Ishikawa (cell line): ENCODE data around the gene PRKCZ.

Source experiments
- CEBPB ChIP-seq: IDR thresholded peaks from 2 replicates; pipeline ENCODE4 v1.6.1; 2012
- CREB1 ChIP-seq: IDR thresholded peaks from 2 replicates; pipeline ENCODE4 v1.6.1; 2012; ENCODE audit warnings: low read depth
- EGR1 ChIP-seq: IDR thresholded peaks from 2 replicates; pipeline ENCODE4 v1.6.1; 2012
- FOXM1 ChIP-seq: IDR thresholded peaks from 2 replicates; pipeline ENCODE4 v1.6.1; 2012; ENCODE audit warnings: low read depth, borderline replicate concordance
- RAD21 ChIP-seq: IDR thresholded peaks from 2 replicates; pipeline ENCODE4 v1.6.1; 2012; ENCODE audit warnings: low read depth
- TAF1 ChIP-seq: IDR thresholded peaks from 2 replicates; pipeline ENCODE4 v1.6.1; 2012; ENCODE audit warnings: low read depth, mild to moderate bottlenecking
- TCF12 ChIP-seq: IDR thresholded peaks from 2 replicates; pipeline ENCODE4 v1.6.1; 2012; ENCODE audit warnings: low read depth
- TEAD4 ChIP-seq: IDR thresholded peaks from 2 replicates; pipeline ENCODE4 v1.6.1; 2012
- YY1 ChIP-seq: IDR thresholded peaks from 2 replicates; pipeline ENCODE4 v1.6.1; 2012; ENCODE audit warnings: low read depth
- ZBTB7A ChIP-seq: IDR thresholded peaks from 2 replicates; pipeline ENCODE4 v1.6.1; 2012; ENCODE audit warnings: low read depth
- TF ChIP-seq, protein P1 (sequence below): IDR thresholded peaks from 2 replicates; pipeline ENCODE4 v1.6.1; 2012
- TF ChIP-seq, protein P2 (sequence below): IDR thresholded peaks from 2 replicates; pipeline ENCODE4 v1.6.1; 2012
- TF ChIP-seq, protein P3 (sequence below): IDR thresholded peaks from 2 replicates; pipeline ENCODE4 v1.6.1; 2012; ENCODE audit warnings: low read depth, mild to moderate bottlenecking

DNA sequence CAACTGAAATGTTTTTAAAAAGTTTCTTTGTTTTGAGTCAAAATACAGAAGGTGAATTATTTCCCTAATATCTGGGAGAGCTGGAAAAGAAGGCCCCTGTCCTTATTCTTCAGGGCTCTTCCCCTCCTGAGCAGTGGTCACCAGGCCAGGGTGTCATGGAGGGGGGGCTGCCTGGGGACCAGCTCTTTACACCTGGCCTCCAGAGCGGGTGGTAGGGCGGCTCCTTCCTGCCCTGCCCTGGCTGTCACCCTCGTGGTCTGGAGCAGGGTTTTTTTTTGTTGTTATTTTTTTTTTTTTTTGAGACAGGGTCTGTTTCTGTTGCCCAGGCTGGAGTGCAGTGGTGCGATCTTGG is 184.5 kb downstream of the PRKCZ start:
- TF ChIP-seq FOXM1 (no peak), RAD21 (no peak), EGR1 (no peak), TEAD4 (no peak), CREB1 (no peak), YY1 (no peak), TCF12 (no peak), TAF1 (no peak), CEBPB (no peak), ZBTB7A (no peak)
- TF ChIP-seq, protein P1, sequence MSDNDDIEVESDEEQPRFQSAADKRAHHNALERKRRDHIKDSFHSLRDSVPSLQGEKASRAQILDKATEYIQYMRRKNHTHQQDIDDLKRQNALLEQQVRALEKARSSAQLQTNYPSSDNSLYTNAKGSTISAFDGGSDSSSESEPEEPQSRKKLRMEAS, result no peak
- TF ChIP-seq, protein P2, sequence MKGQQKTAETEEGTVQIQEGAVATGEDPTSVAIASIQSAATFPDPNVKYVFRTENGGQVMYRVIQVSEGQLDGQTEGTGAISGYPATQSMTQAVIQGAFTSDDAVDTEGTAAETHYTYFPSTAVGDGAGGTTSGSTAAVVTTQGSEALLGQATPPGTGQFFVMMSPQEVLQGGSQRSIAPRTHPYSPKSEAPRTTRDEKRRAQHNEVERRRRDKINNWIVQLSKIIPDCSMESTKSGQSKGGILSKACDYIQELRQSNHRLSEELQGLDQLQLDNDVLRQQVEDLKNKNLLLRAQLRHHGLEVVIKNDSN, result no peak
- TF ChIP-seq, protein P3, sequence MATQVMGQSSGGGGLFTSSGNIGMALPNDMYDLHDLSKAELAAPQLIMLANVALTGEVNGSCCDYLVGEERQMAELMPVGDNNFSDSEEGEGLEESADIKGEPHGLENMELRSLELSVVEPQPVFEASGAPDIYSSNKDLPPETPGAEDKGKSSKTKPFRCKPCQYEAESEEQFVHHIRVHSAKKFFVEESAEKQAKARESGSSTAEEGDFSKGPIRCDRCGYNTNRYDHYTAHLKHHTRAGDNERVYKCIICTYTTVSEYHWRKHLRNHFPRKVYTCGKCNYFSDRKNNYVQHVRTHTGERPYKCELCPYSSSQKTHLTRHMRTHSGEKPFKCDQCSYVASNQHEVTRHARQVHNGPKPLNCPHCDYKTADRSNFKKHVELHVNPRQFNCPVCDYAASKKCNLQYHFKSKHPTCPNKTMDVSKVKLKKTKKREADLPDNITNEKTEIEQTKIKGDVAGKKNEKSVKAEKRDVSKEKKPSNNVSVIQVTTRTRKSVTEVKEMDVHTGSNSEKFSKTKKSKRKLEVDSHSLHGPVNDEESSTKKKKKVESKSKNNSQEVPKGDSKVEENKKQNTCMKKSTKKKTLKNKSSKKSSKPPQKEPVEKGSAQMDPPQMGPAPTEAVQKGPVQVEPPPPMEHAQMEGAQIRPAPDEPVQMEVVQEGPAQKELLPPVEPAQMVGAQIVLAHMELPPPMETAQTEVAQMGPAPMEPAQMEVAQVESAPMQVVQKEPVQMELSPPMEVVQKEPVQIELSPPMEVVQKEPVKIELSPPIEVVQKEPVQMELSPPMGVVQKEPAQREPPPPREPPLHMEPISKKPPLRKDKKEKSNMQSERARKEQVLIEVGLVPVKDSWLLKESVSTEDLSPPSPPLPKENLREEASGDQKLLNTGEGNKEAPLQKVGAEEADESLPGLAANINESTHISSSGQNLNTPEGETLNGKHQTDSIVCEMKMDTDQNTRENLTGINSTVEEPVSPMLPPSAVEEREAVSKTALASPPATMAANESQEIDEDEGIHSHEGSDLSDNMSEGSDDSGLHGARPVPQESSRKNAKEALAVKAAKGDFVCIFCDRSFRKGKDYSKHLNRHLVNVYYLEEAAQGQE, result no peak
